Raji (cell line): ENCODE results near the gene DOLPP1.

Experiments
- POLR2A ChIP-seq: IDR thresholded peaks from 2 replicates; pipeline ENCODE4 v1.6.1; 2011; ENCODE audit warnings: low read depth, low read length, control low read depth; ENCODE audit not compliant: insufficient read depth

Gene DOLPP1

GRCh38 chr9:129100383-129101169, 19.7 kb downstream of the DOLPP1 start:
- no peak for TF ChIP-seq POLR2A

- TF ChIP-seq POLR2A = no peak
These were observed 20.4 kb downstream of the DOLPP1 start for GRCh38 chr9:129101279-129101678.

- no peak for TF ChIP-seq POLR2A
These were observed 21.2 kb downstream of the DOLPP1 start for GRCh38 chr9:129102095-129102525.

- no peak for TF ChIP-seq POLR2A
These were observed 22.1 kb downstream of the DOLPP1 start for GRCh38 chr9:129102791-129103594.

- TF ChIP-seq POLR2A = no peak
These were observed 22.7 kb downstream of the DOLPP1 start for GRCh38 chr9:129103595-129103965.

- TF ChIP-seq POLR2A = no peak
These were observed 23.1 kb downstream of the DOLPP1 start for GRCh38 chr9:129104051-129104450.

- TF ChIP-seq POLR2A = no peak
These were observed 25.2 kb downstream of the DOLPP1 start for GRCh38 chr9:129105857-129106694.

- TF ChIP-seq POLR2A = no peak
These were observed 26.7 kb downstream of the DOLPP1 start for GRCh38 chr9:129107651-129108050.

- no peak for TF ChIP-seq POLR2A
These were observed 27.3 kb downstream of the DOLPP1 start for GRCh38 chr9:129108083-129108804.

- no peak for TF ChIP-seq POLR2A
These were observed 28.1 kb downstream of the DOLPP1 start for GRCh38 chr9:129108805-129109536.

GRCh38 chr9:129109537-129109903, 28.6 kb downstream of the DOLPP1 start:
- TF ChIP-seq POLR2A = no peak

- TF ChIP-seq POLR2A = no peak
These were observed 29.2 kb downstream of the DOLPP1 start for GRCh38 chr9:129109952-129110739.
